Activated naive CD8-positive, alpha-beta T cell treated with anti-CD3 and anti-CD28 coated beads, Interleukin-2, amount 50 U/mL, for 24 hours (primary cell): ENCODE data around the gene SF3B6.
"Not testable (repeated sequence)": the region's sequence is repeated elsewhere in the genome, so short reads cannot be mapped to it uniquely, and the experiment has no call there.

Source experiments
- ATAC-seq: fragments of 150-1000 bp; cut with Tn5 transposase; one replicate; pipeline ENCODE4 v1.10.0; 2021
- DNase-seq: peaks from one replicate; pipeline ENCODE4 v3.0.0; 2021
- H3K27ac Mint-ChIP-seq: one replicate; pipeline ENCODE4 v1.8.0; 2021; ENCODE audit warnings: mild to moderate bottlenecking, mixed read lengths
- H3K27me3 Mint-ChIP-seq: one replicate; pipeline ENCODE4 v1.8.0; 2021; ENCODE audit warnings: mixed read lengths
- H3K36me3 Mint-ChIP-seq: one replicate; pipeline ENCODE4 v1.8.0; 2021; ENCODE audit warnings: low read depth, mixed read lengths
- H3K4me1 Mint-ChIP-seq: one replicate; pipeline ENCODE4 v1.8.0; 2021; ENCODE audit warnings: mixed read lengths
- H3K4me3 Mint-ChIP-seq: one replicate; pipeline ENCODE4 v1.8.0; 2021; ENCODE audit warnings: mild to moderate bottlenecking, moderate library complexity, mixed read lengths
- H3K9me3 Mint-ChIP-seq: one replicate; pipeline ENCODE4 v1.8.0; 2021; ENCODE audit warnings: mixed read lengths

SF3B6 gene

DNA sequence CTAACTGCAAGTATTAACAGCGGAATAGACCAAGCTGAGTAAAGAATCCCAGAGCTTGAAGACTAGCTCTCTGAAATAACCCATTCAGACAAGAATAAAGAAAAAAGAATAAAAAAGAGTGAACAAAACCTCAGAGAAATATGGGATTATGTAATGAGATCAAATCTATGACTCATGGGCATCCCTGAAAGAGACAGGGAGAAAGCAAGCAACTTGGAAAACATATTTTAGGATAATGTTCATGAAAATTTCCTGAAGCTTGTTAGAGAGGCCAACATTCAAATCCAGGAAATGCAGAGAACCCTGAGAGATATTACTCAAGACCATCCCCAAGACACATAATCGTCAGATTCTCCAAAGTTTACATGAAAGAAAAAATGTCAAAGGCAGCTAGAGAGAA lies 29.7 kb upstream of the SF3B6 start:
- peaks cover 36% of the 10 kb centered on the region for H3K9me3 Mint-ChIP-seq
- H3K27me3 Mint-ChIP-seq = no peaks in the 10 kb centered on the region
- no peak overlapping the region for H3K27ac Mint-ChIP-seq
- no peak overlapping the region for H3K4me3 Mint-ChIP-seq
- peaks cover 4% of the 10 kb centered on the region for H3K4me1 Mint-ChIP-seq
- DNase-seq (no peak), ATAC-seq (no peak)
- peaks cover 5% of the 10 kb centered on the region for H3K36me3 Mint-ChIP-seq

GRCh38 chr2:24104906-24105305 lies 28.8 kb upstream of the SF3B6 start:
- peaks cover 4% of the 10 kb centered on the region for H3K4me1 Mint-ChIP-seq
- no peak overlapping the region for H3K27ac Mint-ChIP-seq
- peaks cover 38% of the 10 kb centered on the region for H3K9me3 Mint-ChIP-seq
- H3K27me3 Mint-ChIP-seq = no peaks in the 10 kb centered on the region
- no peak for DNase-seq
- no peak for ATAC-seq
- peaks cover 5% of the 10 kb centered on the region for H3K36me3 Mint-ChIP-seq
- H3K4me3 Mint-ChIP-seq = no peak overlapping the region

DNA sequence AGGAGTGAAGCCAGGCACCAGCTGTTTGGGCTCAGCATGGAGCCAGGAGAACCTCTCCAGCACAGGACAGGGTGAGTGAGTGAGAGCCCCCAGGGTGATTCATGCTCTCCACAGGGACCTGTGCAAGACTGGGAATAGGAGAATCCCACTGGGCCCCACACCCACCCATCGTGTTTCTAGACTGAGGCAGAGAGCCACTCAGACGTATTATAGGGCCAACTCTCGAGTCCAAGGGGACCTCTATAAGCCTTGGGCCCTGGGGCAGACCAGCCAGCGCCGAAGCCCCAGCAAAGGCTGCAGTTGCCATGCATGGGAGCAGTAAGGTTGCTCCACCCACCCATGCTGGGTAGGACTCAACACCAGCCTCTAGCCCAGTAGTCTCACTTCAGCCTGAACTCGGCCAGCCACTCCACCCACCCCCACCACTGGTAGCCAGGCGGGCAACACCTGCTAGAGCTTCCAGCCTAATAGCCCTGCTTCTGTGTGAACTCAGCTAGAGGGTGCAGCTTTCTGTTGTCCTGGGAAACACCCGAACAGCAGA lies 28.1 kb upstream of the SF3B6 start:
- DNase-seq (no peak), ATAC-seq (no peak)
- Mint-ChIP-seq H3K27ac (no peak overlapping the region), H3K9me3 (peaks cover 31% of the 10 kb centered on the region), H3K4me1 (peaks cover 4% of the 10 kb centered on the region), H3K27me3 (no peaks in the 10 kb centered on the region), H3K36me3 (peaks cover 5% of the 10 kb centered on the region), H3K4me3 (no peak overlapping the region)

GRCh38 chr2:24102677-24103076 lies 26.6 kb upstream of the SF3B6 start:
- Mint-ChIP-seq H3K4me1 (peaks cover 4% of the 10 kb centered on the region), H3K36me3 (peaks cover 5% of the 10 kb centered on the region), H3K27me3 (no peaks in the 10 kb centered on the region), H3K9me3 (peaks cover 25% of the 10 kb centered on the region), H3K27ac (no peak overlapping the region), H3K4me3 (no peak overlapping the region)
- ATAC-seq (no peak), DNase-seq (no peak)

GRCh38 chr2:24101992-24102391 lies 25.9 kb upstream of the SF3B6 start:
- Mint-ChIP-seq H3K4me1 (peaks cover 4% of the 10 kb centered on the region), H3K9me3 (peaks cover 18% of the 10 kb centered on the region), H3K4me3 (no peak overlapping the region), H3K27me3 (no peaks in the 10 kb centered on the region), H3K27ac (no peak overlapping the region), H3K36me3 (peaks cover 5% of the 10 kb centered on the region)
- DNase-seq (no peak), ATAC-seq (no peak)

- H3K27me3 Mint-ChIP-seq = not testable (repeated sequence)
Observed at GRCh38 chr2:24100732-24101131, 24.6 kb upstream of the SF3B6 start.

DNA sequence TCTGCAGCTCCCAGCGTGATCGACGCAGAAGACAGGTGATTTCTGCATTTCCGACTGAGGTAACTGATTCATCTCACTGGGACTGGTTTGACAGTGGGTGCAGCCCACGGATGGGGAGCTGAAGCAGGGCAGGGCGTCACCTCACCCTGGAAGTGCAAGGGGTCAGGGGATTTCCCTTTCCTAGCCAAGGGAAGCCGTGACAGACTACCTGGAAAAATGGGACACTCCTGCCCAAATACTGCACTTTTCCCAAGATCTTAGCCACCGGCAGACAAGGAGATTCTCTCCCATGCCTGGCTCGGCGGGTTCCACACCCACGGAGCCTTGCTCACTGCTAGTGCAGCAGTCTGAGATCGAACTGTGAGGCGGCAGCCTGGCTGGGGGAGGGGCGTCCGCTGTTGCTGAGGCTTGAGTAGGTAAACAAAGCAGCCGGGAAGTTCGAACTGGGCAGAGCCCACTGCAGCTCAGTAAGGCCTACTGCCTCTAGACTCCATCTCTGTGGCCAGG lies 19.1 kb upstream of the SF3B6 start:
- H3K4me3 Mint-ChIP-seq, H3K4me1 Mint-ChIP-seq, ATAC-seq, H3K27me3 Mint-ChIP-seq, H3K36me3 Mint-ChIP-seq, H3K27ac Mint-ChIP-seq, DNase-seq, H3K9me3 Mint-ChIP-seq: not testable (repeated sequence)

More at GRCh38 chr2:24100732-24101131, 24.6 kb upstream of the SF3B6 start:
- not testable (repeated sequence) for ATAC-seq, H3K4me1 Mint-ChIP-seq, DNase-seq, H3K4me3 Mint-ChIP-seq, H3K36me3 Mint-ChIP-seq, H3K27ac Mint-ChIP-seq
- H3K9me3 Mint-ChIP-seq = peaks cover 11% of the 10 kb centered on the region

DNA sequence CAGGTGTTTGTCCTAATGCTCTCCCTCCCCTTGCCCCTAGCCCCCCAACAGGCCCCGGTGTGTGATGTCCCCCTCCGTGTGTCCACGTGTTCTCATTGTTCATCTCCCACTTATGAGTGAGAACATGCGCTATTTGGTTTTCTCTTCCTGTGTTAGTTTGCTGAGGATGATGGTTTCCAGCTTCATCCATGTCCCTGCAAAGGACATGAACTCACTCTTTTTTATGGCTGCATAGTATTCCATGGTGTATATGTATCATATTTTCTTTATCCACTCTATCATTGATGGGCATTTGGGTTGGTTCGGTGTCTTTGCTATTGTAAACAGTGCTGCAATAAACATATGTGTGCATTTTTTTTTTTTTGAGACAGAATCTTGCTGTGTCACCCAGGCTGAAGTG lies 17.1 kb upstream of the SF3B6 start:
- ATAC-seq, H3K9me3 Mint-ChIP-seq, H3K36me3 Mint-ChIP-seq, H3K27me3 Mint-ChIP-seq, H3K4me3 Mint-ChIP-seq, H3K27ac Mint-ChIP-seq, H3K4me1 Mint-ChIP-seq, DNase-seq: not testable (repeated sequence)

GRCh38 chr2:24088821-24089359 lies 12.8 kb upstream of the SF3B6 start:
- Mint-ChIP-seq H3K36me3 (peaks cover 4% of the 10 kb centered on the region), H3K4me1 (peaks cover 9% of the 10 kb centered on the region), H3K4me3 (no peak overlapping the region), H3K27me3 (no peaks in the 10 kb centered on the region), H3K27ac (no peak overlapping the region), H3K9me3 (no peaks in the 10 kb centered on the region)
- DNase-seq = no peak
- ATAC-seq = no peak

GRCh38 chr2:24087032-24087431 lies 10.9 kb upstream of the SF3B6 start:
- peaks cover 2% of the 10 kb centered on the region for H3K36me3 Mint-ChIP-seq

GRCh38 chr2:24086241-24086640 lies 10.1 kb upstream of the SF3B6 start:
- Mint-ChIP-seq H3K4me3 (no peak overlapping the region), H3K27ac (no peak overlapping the region), H3K9me3 (no peaks in the 10 kb centered on the region), H3K4me1 (peaks cover 16% of the 10 kb centered on the region), H3K36me3 (peaks cover 2% of the 10 kb centered on the region), H3K27me3 (no peaks in the 10 kb centered on the region)
- ATAC-seq (no peak), DNase-seq (no peak)

More at GRCh38 chr2:24087032-24087431, 10.9 kb upstream of the SF3B6 start:
- Mint-ChIP-seq H3K4me1 (peaks cover 16% of the 10 kb centered on the region), H3K27ac (no peak overlapping the region), H3K4me3 (no peak overlapping the region), H3K9me3 (no peaks in the 10 kb centered on the region), H3K27me3 (no peaks in the 10 kb centered on the region)
- ATAC-seq (no peak), DNase-seq (no peak)

GRCh38 chr2:24085200-24085489 lies 9.0 kb upstream of the SF3B6 start:
- Mint-ChIP-seq H3K36me3 (no peaks in the 10 kb centered on the region), H3K9me3 (no peaks in the 10 kb centered on the region), H3K4me1 (peaks cover 16% of the 10 kb centered on the region), H3K27ac (no peak overlapping the region), H3K27me3 (no peaks in the 10 kb centered on the region), H3K4me3 (peak overlapping the region; percentile 84)
- ATAC-seq (no peak), DNase-seq (no peak)

GRCh38 chr2:24084386-24085199 lies 8.5 kb upstream of the SF3B6 start, which contains the start of gene TP53I3:
TSS of gene TP53I3 (minus strand) at chr2:24084834. CDS start at chr2:24084326, 508 bp downstream.
- peak; percentile 90 for DNase-seq
- H3K27ac Mint-ChIP-seq = peak within 1 kb of the TSS; percentile 80
- peak within 1 kb of the TSS; percentile 84 for H3K4me3 Mint-ChIP-seq
- H3K9me3 Mint-ChIP-seq = no peaks in the 10 kb centered on the region
- H3K36me3 Mint-ChIP-seq = no peaks in the 10 kb centered on the region
- peaks cover 16% of the 10 kb centered on the region for H3K4me1 Mint-ChIP-seq
- no peaks in the 10 kb centered on the region for H3K27me3 Mint-ChIP-seq
- peak; percentile 97 for ATAC-seq

DNA sequence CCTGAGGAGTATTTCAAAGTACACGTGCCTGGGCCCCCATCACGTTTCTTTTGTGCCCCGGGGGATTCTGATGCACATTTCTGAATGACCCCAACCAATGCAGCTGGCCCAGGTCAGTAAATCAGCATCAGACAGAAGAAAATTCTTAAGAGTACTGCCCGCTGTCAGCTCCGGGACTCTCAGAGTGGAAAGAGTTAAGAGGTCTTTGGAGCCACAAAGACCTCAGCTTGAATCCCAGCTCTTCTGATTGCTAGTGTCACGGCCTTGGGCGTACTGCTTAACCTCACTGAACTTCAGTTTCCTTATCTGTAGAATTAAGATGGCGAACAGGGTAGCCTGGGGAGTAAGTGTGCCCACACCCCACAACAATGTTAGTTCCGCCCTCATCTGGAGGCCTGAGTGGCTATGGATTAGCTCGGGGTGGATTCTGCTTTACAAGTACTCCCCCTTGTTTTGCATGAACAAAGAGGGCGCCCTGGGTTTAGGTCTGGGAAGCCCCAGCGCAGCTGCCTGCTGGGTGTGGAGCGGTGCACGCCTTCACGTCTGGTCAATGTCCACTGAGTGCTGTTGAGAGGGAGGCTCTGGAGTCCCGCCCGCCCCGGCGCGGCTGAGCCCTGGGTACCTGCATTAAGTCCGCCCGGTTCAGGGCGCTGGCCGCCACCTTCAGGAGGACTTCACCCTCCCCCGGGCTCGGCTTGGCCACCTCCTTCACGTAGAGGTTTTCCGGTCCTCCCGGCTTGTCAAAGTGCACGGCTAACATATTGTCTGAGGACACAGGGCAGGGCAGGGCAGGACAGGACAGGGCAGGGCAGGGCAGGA lies 7.7 kb upstream of the SF3B6 start:
- ATAC-seq (peak; percentile 66), DNase-seq (peak; percentile 49)
- no peaks in the 10 kb centered on the region for H3K27me3 Mint-ChIP-seq
- H3K9me3 Mint-ChIP-seq = no peaks in the 10 kb centered on the region
- peak overlapping the region; percentile 80 for H3K27ac Mint-ChIP-seq
- peak overlapping the region; percentile 84 for H3K4me3 Mint-ChIP-seq
- peaks cover 16% of the 10 kb centered on the region for H3K4me1 Mint-ChIP-seq
- H3K36me3 Mint-ChIP-seq = no peaks in the 10 kb centered on the region
